CD4-positive, alpha-beta T cell treated with Interleukin-12 subunit alpha and Interleukin-12 subunit beta, for 1 hour (primary cell): Measurements from ENCODE around the gene SAMD15.
"Not testable (repeated sequence)": the region's sequence is repeated elsewhere in the genome, so short reads cannot be mapped to it uniquely, and the experiment has no call there.

Experiments used
- DNase-seq: peaks from one replicate; pipeline ENCODE4 v3.0.0-alpha.2; 2020

SAMD15 gene

DNA sequence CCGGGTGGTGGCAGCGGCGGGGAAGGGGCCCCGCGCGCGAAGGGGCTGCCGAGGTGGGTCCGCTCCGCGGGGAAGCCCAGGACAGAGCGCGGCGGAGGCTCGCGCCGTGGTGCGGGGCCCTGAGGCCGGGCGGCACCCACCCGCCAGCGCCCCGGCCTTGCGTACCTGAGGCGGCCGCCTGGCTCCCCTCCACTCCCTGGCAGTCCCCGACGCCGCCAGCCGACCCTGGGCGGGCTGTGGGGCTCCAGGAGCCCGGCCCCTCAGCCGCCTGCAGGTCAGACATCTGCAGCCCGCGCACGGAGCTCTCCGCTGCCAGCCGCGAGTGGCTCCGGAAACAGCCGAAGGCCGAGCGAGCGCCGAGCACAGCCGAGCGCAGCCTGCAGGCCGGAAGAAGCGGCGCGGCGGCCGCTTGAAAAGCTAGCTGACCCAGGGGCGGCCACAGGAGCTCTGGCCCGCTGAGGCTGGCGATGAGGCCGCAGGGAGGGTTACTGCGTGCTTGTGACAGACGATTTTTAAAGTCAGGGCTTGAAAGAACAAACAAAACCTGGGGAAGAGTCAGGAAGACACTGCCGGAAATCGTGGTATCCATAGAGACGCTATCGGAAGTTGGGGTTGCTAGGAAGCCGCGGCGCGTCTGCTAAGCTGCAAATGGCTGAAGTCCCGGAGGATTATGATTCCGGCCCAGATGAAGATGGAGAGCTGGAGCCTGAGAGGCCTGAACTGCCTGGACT lies at the start of gene SAMD15, which contains the start of gene TMED8:
Gene SAMD15, plus strand, starts transcription at position 609 of the 731 bp plus-strand sequence. Its CDS starts 40 bp downstream, at position 649.
Gene TMED8, minus strand, starts transcription at position 324 of the 731 bp plus-strand sequence. Its CDS starts 41 bp downstream, at position 283.
- peak; percentile 85 for DNase-seq

DNA sequence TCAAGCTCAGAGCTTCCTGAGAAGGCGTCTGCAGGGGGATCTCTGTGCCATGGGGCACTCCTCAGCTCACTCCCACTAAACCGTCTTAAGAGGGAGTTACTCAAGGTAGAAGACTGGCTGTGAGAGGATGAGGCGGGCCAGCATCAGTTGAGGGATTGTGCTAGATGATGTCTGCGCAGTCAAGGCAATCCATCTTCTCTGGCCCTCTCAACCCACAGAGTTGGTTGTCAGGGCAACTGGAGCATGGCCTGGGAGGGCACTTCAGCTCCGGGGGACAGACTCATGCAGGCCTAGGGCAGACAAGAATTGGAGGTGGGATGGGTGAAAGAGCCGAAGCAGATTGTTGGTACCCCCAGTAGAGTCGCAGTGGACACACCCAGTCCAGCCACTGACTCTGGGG lies 47.3 kb upstream of the SAMD15 start:
- no peak for DNase-seq

DNA sequence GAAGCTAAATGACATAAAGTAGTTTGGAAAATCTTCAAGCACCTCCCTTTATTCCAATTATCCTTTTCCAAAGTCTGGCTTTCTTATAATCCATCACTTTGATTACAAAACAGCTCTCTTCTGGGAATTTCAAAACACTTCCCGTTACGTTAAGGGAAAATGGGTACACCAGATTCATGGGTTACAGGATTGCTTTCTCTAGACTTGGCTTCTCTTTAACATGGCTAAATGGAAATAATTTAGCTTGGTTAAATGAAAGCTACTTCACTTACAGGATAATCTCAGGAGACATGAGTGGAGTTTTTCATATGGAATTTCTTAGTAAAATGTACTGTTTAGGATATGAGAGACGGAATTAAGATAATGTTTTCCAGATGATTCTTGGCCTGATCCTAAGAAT lies 41.6 kb upstream of the SAMD15 start:
- no peak for DNase-seq

DNA sequence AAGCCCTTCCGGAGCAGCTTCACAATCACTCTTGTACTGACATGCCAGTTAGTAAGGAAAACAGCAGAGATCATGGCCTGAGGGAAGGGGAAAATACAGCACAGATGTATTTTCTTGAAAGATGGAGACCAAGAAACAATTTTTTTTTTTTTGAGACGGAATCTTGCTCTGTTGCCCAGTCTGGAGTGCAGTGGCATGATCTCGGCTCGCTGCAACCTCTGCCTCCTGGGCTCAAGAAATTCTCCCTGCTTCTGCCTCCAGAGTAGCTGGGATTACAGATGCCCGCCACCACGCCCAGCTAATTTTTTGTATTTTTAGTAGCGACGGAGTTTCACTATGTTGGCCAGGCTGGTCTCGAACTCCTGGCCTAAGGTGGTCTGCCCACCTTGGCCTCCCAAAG lies 39.9 kb upstream of the SAMD15 start:
- not testable (repeated sequence) for DNase-seq

DNA sequence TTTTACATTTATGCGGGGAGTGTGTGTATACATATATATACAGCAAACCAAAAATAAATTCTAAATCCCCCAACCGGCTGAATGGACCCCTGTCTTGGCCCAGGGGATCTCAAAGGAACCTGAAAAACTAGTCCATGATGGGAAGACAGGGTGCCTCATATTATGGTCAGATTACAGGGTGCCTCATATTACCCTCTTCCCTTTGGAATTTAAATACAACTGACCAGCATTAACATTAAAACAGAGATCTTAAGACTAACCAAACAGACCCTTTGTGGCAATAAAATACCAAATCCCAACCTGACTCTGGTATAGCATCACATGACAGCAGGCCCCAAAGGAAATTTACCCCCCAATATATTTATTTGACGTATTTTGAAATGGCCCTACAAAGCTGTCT lies 39.3 kb upstream of the SAMD15 start:
- DNase-seq = no peak

DNA sequence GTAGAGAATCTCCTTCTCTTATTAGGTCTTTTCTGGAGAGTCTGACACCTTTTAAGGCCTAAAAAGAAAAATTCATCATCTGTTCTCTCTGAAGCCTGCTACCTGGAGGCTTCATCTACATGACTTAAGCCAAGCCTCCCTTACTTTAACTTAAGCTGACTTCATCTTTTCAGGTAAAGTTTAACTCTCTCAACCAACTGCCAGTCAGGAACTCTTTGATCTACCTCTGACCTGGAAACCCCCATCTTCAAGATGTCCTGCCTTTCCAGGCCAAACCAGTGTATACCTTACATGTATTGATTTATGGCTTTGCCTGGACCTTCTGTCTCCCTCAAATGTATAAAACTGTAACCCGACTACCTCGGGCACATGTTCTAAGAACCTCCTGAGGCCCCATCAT lies 38.9 kb upstream of the SAMD15 start:
- no peak for DNase-seq

DNA sequence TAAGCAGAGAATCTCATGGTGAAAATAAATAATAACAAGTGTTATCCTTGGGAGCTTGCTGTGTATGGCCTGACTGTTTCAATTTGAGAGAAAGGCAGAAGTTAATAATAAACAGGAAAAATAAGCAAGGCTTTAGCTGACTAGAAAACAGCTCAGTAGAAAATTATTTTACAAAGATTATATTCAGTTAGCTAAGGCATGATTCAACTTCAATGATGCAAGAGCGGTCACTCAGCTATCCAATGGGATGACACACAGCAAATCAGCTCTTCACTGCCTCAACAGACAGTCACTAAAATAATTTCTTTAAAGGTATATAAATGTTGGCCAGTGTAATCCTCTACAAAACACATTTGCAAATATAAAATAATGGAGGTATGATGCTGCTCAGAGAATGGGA lies 37.8 kb upstream of the SAMD15 start:
- DNase-seq = no peak

DNA sequence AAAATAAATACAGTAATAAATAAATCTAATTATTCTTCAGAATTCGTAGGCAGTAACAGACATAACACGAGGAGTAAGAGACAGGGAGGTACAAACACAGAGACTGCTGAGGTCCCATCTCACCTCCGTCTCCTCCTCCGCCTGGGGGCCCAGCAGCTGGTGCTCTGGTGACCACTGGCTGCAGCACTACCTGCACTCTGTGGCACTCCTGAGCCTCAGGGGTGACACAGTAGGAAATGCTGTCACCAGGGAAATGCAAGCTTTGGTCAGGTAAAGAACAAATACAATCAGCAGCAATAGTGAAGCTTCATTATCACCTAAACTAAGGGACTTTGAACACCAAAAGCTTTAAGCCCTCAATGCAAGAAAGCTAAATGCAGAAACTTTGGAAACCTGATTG lies 36.8 kb upstream of the SAMD15 start:
- no peak for DNase-seq

DNA sequence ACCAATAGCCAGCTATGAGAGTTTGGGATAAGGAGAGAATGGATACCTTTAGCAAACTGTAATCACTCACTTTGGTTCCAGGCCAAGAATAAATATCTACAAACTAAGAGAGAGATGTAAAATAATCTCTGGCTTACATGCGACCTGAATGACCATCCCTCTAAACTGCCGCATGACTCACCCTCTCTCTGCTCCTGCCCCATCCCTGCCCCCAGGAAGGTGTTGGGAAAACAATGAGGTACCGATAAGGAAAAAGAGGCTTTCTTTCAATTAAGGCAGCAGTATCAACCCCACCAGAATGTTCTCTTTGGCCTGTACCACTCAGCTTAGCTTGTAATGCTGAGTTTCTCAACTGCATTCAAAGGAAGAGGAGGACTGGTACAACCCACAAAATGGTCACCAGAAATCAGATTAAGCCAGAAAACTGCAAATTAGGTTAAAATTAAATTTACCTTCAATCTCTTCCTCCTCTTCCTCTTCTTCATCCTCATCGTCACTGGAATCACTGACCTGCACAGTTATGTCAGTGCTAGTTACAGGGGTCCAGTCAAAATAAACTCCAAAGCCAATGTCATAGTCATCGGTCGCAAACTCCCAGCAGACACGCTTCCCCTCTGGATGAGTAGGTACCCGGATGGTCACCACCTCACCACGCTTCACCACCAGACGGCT lies 34.3 kb upstream of the SAMD15 start:
- DNase-seq = no peak

DNA sequence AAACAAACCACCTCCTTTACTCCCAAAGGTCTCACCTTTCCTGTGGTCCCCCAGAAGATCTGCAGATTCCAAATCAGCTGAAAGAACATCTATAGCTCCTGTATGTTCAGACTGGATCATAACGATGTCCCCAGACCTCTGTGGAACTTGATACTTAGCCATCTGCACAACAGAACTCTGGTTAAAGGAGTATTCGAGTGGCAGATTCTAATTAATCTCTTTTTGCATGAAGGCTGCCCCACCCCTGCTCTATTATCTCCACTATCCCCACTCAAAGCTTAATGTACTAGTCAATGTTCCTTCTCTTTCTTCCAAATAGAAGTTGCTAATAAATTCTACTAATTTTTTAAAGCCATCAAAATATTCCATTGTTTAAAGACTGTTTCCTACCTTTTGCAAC lies 33.5 kb upstream of the SAMD15 start:
- DNase-seq = no peak

DNA sequence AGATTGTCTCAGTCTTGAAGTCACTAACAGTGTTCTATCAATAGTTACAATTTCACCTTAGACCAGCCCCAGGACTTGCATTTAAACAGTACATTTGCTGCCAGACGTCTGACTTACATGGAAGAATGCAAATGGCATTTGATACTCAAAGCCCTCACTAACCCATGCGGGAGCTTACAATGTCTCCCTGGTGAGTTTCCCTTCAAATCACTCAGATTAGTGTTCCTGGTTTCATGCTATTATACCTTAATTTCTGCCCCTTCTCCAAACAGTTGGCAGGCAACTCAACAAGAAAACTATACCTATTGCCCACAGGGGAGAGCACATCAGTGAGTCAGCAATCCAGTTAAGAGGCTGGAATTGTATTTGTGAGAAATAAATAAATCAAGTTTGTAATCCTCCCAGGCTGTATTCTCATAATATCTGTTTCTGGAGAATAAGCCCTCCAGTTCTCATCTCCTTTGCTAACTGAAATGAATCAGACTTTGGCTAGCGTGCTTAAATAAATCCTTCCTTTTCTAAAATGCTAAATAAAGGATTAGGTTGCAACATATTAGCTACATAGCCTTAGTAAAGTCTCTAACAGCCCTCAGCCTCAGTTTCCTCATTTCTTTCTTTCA lies 32.7 kb upstream of the SAMD15 start:
- no peak for DNase-seq

DNA sequence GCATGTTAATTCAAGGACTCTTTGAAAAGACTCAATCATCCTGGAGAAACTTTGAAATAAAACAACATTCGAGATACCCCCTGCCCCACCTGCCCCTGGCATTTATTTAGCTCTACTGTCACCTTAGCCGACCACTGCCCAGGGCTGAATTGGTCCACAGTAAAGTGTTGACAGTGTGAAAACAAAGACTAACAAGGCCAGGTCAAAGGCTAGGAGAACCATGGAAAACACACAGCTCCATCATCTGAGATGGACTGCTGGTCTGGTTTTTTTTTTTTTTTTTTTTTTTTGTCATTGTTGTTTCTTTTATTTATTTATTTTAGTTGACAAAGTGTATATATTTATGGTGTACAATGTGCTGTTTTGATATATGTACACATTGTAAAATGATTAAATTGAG lies 30.7 kb upstream of the SAMD15 start:
- no peak for DNase-seq

DNA sequence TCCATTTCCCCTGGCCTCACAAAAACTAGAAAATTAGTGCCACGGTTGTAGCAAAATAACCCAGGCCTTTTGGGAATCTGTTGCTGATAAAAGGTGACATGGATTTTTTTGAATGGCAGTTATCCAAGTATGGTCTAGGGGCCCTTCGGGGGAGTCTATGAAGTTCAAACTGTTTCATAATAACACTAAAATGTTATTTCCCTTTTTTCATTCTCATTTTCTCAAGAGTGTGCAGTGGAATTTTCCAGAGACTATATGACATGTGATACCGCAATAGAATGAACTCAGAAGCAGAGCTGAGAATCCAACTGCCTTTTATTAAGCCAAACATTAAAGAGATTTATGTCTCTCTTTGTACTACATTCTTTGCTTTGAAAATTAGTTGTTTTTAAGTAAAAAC lies 29.4 kb upstream of the SAMD15 start:
- no peak for DNase-seq

DNA sequence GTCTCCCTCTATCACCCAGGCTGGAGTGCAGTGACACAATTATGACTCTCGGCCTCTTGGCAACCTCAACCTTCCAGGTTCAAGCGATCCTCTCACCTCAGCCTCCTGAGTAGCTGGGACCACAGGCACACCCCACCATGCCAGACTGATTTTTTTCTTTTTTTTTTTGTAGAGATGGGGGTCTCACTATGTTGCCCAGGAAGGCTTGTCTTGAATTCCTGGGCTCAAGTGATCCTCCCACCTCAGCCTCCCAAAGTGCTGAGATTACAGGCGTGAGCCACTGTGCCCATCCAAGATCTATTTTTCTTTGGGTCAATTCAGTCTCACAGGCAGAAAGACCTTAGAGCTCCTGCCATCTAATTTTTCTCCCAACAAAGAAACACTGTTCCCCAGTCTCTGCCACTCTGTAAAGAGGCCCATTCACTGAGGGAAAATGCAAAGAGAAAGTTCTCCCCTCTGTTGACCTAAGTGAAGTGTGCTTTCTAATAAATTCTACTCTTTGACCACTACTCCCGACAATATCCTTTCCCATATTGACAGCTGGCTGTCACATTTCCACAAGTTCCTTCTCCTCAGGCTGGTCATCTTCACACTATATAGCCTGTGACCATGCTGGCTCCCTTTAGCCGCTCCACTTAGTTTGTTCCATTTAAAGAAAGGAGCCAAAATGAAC lies 23.6 kb upstream of the SAMD15 start:
- no peak for DNase-seq

DNA sequence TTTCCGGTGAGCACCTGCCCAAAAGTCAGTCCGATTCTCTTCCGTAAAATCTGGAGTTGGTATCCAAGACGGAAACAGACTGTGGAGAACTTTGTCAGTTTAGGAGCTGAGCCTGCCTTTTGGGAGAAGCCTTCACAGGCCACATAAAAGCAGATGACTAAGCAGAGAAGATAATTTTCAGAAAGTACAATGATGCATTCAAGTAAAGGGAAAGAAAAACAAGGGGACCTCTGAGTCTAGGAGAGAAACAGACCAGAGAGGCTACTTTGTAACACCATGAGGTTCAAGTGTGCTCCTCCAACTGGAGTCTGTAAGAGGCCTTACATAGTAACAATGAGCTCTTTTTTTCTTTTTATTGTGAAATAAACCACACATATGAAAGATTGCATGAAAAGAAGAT lies 21.4 kb upstream of the SAMD15 start:
- DNase-seq = no peak

DNA sequence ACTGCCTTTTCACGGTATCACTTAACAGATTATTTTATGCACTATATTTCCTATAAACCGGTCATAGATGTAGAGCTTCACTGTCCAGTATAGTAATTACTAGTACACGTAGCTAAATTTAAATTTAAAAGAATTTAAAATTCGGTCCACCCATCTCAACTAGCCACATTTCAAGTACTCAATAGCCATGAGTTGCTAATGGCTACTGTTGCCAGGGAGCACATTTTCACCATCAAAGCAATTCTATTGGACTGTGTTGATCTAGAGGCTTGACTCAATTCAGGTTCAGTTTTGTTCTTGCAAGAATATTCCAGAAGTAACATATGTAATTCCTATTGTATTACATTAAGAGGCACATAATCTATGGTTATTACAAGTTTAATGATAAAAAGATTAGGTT lies 20.3 kb upstream of the SAMD15 start:
- DNase-seq = no peak

DNA sequence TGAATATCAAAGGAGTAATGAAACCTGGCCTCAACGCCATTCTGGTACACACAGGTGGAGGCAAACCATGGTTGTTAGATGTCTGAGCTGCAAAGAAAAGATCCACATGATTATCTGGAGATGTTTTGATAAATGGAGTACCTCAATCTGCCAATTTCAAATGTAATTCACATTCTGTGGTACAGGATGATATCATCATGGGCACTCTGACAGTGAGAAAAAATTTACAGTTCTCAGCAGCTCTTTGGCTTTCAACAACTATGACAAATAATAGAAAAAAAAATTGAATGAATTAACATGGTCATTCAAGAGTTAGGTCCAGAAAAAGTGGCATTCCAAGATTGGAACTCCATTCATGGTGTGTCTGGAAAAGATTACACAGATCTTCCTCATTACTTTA lies 17.6 kb upstream of the SAMD15 start:
- no peak for DNase-seq

DNA sequence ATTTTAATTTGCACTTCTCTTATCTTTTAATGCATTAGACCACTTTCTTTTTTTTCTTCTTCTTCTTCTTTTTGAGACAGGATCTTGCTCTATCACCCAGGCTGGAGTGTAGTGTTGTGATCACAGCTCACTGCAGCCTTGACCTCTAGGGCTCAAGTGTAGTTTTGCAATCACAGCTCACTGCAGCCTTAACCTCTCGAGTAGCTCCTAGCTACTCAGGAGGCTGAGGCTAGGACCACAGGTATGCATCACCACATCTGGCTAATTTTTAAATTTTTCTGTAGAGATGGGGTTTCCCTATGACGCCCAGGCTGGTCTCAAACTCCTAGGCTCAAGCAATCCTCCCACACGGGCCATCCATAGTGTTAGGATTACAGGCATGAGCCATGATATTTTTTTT lies 13.0 kb upstream of the SAMD15 start:
- DNase-seq = no peak

DNA sequence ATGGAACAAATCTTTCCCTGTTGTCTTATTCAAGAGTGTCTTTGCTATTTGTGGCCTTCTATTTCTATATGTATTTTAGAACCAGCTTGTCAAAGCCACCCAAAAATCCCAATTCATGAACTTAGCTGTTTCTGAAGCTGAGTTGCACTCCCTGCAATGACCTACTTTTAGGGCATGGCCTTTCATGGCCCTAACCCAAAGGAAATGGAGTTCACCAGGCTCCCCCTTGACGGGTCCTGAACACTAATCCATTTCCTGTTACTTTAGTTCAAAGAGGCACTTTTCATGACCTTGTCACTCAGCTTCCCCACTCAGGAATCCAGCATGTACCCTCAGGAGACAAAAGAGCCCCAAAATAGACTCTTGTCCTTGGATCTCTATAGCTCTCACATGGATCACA lies 7.9 kb upstream of the SAMD15 start:
- peak; percentile 28 for DNase-seq

DNA sequence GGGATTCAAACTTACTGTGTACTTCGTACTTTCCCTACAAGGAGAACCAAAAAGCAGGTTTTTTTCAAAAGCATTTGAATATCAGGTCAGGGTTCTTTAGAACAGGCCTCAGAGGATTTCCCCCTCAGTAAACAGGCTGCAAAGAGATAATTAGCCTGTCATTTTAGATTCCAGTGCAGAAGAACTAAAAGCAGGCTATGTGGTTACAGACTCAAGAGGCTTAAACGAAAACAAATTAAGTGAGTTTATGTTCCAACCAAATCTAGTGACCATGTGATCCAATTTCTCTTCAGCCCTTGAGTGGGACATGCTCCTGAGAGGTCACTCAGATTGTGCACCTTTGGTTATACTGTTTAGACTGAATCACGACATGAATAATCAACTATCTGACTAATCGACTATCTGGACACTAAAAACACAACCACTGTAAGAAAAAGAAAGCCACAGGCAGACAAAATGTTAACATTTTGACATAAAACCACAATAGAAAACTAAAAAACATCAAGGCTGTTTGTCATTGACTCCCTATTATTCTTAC lies 4.8 kb upstream of the SAMD15 start:
- peak; percentile 13 for DNase-seq

DNA sequence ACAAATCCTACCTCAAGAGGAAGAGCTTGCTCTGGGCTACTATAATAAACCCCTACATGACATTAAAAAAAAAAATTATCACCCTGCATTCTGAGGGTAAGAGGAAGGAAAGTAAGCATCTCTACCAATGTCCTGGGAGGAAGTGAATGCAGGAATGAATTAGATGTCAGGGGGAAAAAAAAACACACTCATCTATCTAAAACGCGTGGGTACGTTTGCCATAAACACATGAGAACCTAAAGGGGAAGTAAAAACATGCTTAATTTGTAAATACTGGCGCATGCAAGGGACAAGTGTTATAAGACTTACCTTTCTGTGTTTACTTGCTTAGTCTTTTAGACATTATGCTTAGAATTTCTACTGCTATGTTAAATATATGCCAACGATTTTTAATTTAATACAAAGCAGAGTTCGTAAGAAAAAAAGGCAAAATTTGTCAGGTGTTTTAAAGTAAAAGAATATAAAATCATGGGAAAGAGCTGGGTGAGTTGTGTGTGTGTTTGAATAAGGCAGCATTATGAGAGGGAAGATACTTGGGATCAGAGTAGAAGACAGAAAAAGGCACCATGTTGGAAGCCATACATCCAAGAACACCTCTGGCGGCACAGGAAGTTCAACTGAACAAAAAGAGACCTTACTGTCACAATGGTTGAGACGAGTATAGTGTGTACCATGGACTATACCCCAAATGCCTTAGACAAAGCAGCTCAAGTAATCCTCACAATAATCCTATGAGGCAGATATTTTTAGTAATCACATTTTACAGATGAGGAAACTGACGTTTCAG lies 1.8 kb upstream of the SAMD15 start:
- no peak for DNase-seq

DNA sequence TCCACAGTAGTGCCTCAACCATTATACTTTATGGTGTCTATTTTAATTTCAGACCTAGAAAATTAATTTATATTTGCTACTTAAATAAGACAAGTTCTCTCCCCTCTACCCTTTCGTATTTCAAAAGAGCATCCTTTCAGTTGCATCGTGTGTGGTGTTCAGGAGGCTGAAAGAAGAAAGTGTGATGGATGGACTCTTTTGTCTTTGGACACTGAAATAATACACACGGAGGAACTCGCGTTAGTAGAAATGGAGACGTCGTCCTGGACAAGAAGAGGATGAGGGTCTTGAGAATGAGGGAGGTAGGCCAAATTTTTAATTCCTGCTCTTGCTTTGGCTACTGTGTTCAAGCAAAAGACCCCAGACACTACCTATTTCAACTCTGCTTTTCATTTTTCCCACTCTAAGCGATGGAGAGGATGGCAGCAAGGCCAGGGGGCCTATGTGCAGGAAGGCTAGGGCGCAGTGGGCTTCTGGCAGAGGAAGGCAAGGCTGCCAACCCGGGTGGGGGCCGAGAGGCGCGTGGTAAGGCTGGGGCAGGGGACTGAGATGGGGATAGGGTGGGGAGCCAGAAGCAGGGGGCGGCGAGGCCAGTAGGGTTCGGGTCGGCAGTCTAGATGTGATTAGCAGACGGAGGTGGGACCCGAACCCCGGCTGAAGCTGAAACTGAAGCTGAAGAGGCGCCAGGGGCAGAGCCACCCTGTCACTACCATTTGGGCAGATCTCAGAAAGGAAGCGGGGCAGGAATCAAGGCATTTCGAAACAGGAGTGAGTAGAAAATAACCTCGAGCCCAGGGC lies 1.0 kb upstream of the SAMD15 start:
- no peak for DNase-seq
